PFSK-1 (cell line): Measurements from ENCODE around the gene CUEDC2.

Source experiments
- FOXP2 ChIP-seq: optimal IDR thresholded peaks from 2 replicates; pipeline ENCODE3; 2011; ENCODE audit warnings: borderline replicate concordance, control low read depth, inconsistent platforms; ENCODE audit not compliant: insufficient read depth; ENCODE audit errors: extremely low read length, extremely low read depth
- POLR2AphosphoS5 ChIP-seq: IDR thresholded peaks from 2 replicates; pipeline ENCODE4 v1.6.1; 2012; ENCODE audit warnings: low read depth, mild to moderate bottlenecking, control low read depth, low read length, moderate library complexity
- SIN3A ChIP-seq: IDR thresholded peaks from 2 replicates; pipeline ENCODE4 v1.6.1; 2012; ENCODE audit warnings: mild to moderate bottlenecking, low read length, moderate library complexity, borderline replicate concordance; ENCODE audit not compliant: insufficient read depth
- TAF1 ChIP-seq: IDR thresholded peaks from 2 replicates; pipeline ENCODE4 v1.6.1; 2012; ENCODE audit warnings: low read length, control low read depth, borderline replicate concordance; ENCODE audit not compliant: insufficient read depth
- TF ChIP-seq, protein P1 (sequence below), 2 experiments: IDR thresholded peaks; 2 replicates each; pipeline versions ENCODE4 v1.6.1 to v1.8.0; 2011 to 2012; ENCODE audit warnings: low read depth in 2 of 2, low read length in 2 of 2, control low read depth in 1 of 2, inconsistent platforms in 1 of 2, mild to moderate bottlenecking in 1 of 2, moderate library complexity in 1 of 2; ENCODE audit not compliant: insufficient read depth in 1 of 2

Gene CUEDC2

DNA sequence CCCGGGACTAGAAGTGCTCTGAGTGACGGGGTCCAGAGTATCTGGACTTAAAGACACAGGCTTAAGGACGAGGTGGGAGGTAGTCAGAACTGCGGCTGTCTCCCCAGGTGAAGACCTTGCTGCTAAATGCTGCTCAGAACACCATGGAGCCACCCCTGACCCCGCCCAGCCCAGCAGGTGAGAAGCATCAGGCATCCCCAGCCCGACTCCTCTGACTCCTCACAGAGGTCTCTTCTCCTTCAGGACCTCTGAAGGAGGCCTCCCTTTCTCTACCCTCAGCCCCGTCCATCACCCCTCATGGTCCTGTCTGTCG, 31.1 kb downstream of the CUEDC2 start:
- no peak for TF ChIP-seq TAF1
- TF ChIP-seq POLR2AphosphoS5 = no peak
- TF ChIP-seq, protein P1, sequence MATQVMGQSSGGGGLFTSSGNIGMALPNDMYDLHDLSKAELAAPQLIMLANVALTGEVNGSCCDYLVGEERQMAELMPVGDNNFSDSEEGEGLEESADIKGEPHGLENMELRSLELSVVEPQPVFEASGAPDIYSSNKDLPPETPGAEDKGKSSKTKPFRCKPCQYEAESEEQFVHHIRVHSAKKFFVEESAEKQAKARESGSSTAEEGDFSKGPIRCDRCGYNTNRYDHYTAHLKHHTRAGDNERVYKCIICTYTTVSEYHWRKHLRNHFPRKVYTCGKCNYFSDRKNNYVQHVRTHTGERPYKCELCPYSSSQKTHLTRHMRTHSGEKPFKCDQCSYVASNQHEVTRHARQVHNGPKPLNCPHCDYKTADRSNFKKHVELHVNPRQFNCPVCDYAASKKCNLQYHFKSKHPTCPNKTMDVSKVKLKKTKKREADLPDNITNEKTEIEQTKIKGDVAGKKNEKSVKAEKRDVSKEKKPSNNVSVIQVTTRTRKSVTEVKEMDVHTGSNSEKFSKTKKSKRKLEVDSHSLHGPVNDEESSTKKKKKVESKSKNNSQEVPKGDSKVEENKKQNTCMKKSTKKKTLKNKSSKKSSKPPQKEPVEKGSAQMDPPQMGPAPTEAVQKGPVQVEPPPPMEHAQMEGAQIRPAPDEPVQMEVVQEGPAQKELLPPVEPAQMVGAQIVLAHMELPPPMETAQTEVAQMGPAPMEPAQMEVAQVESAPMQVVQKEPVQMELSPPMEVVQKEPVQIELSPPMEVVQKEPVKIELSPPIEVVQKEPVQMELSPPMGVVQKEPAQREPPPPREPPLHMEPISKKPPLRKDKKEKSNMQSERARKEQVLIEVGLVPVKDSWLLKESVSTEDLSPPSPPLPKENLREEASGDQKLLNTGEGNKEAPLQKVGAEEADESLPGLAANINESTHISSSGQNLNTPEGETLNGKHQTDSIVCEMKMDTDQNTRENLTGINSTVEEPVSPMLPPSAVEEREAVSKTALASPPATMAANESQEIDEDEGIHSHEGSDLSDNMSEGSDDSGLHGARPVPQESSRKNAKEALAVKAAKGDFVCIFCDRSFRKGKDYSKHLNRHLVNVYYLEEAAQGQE (IDR thresholded peaks at IDR 0.05; ENCODE audit: insufficient read depth in 1 of 2, low read depth in 2 of 2, low read length in 2 of 2) = no peak

DNA sequence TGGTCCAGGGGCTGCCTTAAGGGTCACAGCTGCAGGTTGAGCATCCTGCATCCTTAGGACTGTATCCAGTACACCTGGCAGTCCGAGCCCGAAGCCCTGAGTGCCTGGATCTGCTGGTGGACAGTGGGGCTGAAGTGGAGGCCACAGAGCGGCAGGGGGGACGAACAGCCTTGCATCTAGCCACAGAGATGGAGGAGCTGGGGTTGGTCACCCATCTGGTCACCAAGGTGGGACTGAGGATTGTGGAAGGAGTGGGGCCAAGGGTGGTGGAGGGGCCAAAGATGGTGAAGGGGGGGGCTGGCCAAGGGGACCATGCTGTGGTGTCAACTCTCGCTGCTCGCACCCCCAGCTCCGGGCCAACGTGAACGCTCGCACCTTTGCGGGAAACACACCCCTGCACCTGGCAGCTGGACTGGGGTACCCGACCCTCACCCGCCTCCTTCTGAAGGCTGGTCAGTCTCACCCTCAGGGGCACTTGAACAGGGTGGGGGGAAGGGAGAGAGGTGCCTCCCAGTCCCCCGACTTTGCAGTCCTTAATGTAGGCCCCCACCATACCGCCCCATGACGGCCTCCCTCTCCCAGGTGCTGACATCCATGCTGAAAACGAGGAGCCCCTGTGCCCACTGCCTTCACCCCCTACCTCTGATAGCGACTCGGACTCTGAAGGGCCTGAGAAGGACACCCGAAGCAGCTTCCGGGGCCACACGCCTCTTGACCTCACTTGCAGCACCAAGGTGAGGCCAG, 31.6 kb downstream of the CUEDC2 start:
- TF ChIP-seq, protein P1 (IDR thresholded peaks at IDR 0.05; ENCODE audit: insufficient read depth in 1 of 2, low read depth in 2 of 2, low read length in 2 of 2) = no peak
- TF ChIP-seq TAF1 (no peak), SIN3A (no peak), POLR2AphosphoS5 (no peak), FOXP2 (no peak)

DNA sequence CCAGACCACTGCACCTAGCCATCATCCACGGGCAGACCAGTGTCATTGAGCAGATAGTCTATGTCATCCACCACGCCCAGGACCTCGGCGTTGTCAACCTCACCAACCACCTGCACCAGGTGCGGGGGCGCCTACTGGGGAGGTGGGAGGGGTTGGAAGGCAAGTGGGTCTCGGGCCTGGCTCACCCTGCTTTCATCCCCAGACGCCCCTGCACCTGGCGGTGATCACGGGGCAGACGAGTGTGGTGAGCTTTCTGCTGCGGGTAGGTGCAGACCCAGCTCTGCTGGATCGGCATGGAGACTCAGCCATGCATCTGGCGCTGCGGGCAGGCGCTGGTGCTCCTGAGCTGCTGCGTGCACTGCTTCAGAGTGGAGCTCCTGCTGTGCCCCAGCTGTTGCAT, 32.3 kb downstream of the CUEDC2 start:
- TF ChIP-seq, protein P1 (IDR thresholded peaks at IDR 0.05; ENCODE audit: insufficient read depth in 1 of 2, low read depth in 2 of 2, low read length in 2 of 2) = no peak
- TF ChIP-seq POLR2AphosphoS5 (no peak), SIN3A (no peak), TAF1 (no peak), FOXP2 (no peak)

DNA sequence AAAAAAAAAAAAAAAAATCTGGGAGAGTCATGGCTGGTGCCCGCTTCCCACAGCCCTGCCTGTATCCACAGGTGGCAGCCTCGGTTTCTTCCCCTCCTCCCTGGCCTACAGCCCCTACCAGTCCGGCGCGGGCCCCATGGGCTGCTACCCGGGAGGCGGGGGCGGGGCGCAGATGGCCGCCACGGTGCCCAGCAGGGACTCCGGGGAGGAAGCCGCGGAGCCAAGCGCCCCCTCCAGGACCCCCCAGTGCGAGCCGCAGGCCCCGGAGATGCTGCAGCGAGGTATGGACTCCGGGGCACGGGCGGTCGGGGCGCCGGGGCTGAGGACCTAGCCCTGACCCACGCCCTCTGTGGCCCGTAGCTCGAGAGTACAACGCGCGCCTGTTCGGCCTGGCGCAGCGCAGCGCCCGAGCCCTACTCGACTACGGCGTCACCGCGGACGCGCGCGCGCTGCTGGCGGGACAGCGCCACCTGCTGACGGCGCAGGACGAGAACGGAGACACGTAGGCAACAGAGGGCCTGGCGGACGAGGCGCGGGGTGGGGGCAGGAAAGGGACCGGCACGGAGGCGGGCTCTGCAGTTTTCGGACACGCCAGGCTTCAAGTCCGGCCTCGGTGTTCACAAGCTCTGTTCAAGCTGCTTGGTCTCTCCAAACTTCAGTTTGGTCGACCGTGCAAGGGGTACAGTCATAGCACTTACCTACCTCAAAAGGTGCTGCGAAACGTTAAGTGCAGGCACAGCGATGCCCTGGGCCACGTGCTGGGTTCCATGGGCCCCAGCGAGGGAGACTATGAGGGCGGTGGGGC, 33.0 kb downstream of the CUEDC2 start:
- TF ChIP-seq SIN3A = 0 out of 2 replicates have a peak, but pooled peaks have one; percentile 76
- peak; percentile 99 for TF ChIP-seq FOXP2
- TF ChIP-seq POLR2AphosphoS5 = peak; percentile 72; the same call in 1 of the 2 replicates
- TF ChIP-seq, protein P1 (IDR thresholded peaks at IDR 0.05; ENCODE audit: insufficient read depth in 1 of 2, low read depth in 2 of 2, low read length in 2 of 2) = 0 out of 4 replicates have a peak, but pooled peaks of 1 of the 2 experiments have one; percentile 47
- TF ChIP-seq TAF1 = peak; percentile 46; the same call in 1 of the 2 replicates
